ENCODE measurements around the gene SLC25A28.
"Not testable (repeated sequence)": the region's sequence is repeated elsewhere in the genome, so short reads cannot be mapped to it uniquely, and the experiment has no call there.

SLC25A28 gene

GRCh38 chr10:99628923-99629624 is 8.8 kb upstream of the SLC25A28 start:
- DNase-seq, result no peak

- not testable (repeated sequence) for DNase-seq
Observed at GRCh38 chr10:99625124-99625523, 4.9 kb upstream of the SLC25A28 start.

- DNase-seq, result no peak
Observed at GRCh38 chr10:99623919-99624318, 3.7 kb upstream of the SLC25A28 start.

- DNase-seq, result no peak
Observed at GRCh38 chr10:99621454-99622251, 1.4 kb upstream of the SLC25A28 start.

- DNase-seq, result peak; percentile 82
Observed at GRCh38 chr10:99620711-99621453, 643 bp upstream of the SLC25A28 start.

GRCh38 chr10:99619090-99619800 is 994 bp downstream of the SLC25A28 start:
- DNase-seq, result no peak

GRCh38 chr10:99617696-99618095 is 2.5 kb downstream of the SLC25A28 start:
- DNase-seq, result no peak

GRCh38 chr10:99615426-99615825 is 4.8 kb downstream of the SLC25A28 start:
- no peak for DNase-seq

GRCh38 chr10:99612167-99612831 is 7.9 kb downstream of the SLC25A28 start:
- DNase-seq, result no peak

- no peak for DNase-seq
Observed at GRCh38 chr10:99611326-99611725, 8.9 kb downstream of the SLC25A28 start.

- no peak for DNase-seq
Observed at GRCh38 chr10:99610221-99610620, 10.0 kb downstream of the SLC25A28 start.

GRCh38 chr10:99609186-99609585 is 11.1 kb downstream of the SLC25A28 start:
- no peak for DNase-seq

GRCh38 chr10:99605351-99605750 is 14.9 kb downstream of the SLC25A28 start:
- DNase-seq, result no peak

- DNase-seq, result no peak
Observed at GRCh38 chr10:99604862-99605261, 15.4 kb downstream of the SLC25A28 start.

- no peak for DNase-seq
Observed at GRCh38 chr10:99598781-99599509, 21.3 kb downstream of the SLC25A28 start.

- no peak for DNase-seq
Observed at GRCh38 chr10:99598011-99598410, 22.2 kb downstream of the SLC25A28 start.

- DNase-seq, result not testable (repeated sequence)
Observed at GRCh38 chr10:99596708-99597107, 23.5 kb downstream of the SLC25A28 start.

- no peak for DNase-seq
Observed at GRCh38 chr10:99595770-99596465, 24.3 kb downstream of the SLC25A28 start.

GRCh38 chr10:99595236-99595635 is 25.0 kb downstream of the SLC25A28 start:
- DNase-seq, result no peak

- DNase-seq, result no peak
Observed at GRCh38 chr10:99593312-99593711, 26.9 kb downstream of the SLC25A28 start.

- no peak for DNase-seq
Observed at GRCh38 chr10:99590799-99591198, 29.4 kb downstream of the SLC25A28 start.

Measured in T-helper 9 cell (primary cell).